Daoy (cell line): ENCODE measurements around the gene WDR36. TPM values are rescaled to one million over a fixed set of nuclear protein-coding genes. Genes with fewer than 3 reads are reported as not detected.

Experiments
- DNase-seq: peaks from one replicate; pipeline ENCODE4 v3.0.0-alpha.2; 2015; ENCODE audit warnings: low read depth
- total RNA-seq: library from RNA; depleted of rRNA; stranded (reverse); fragments of >200 nt; shearing (Covaris generic); gene quantifications from 2 replicates; pipeline ENCODE4 v1.2.3, GENCODE V29; 2014

WDR36 gene
- total RNA-seq, 1 experiment from 2014 or later, result 52.8 TPM

DNA sequence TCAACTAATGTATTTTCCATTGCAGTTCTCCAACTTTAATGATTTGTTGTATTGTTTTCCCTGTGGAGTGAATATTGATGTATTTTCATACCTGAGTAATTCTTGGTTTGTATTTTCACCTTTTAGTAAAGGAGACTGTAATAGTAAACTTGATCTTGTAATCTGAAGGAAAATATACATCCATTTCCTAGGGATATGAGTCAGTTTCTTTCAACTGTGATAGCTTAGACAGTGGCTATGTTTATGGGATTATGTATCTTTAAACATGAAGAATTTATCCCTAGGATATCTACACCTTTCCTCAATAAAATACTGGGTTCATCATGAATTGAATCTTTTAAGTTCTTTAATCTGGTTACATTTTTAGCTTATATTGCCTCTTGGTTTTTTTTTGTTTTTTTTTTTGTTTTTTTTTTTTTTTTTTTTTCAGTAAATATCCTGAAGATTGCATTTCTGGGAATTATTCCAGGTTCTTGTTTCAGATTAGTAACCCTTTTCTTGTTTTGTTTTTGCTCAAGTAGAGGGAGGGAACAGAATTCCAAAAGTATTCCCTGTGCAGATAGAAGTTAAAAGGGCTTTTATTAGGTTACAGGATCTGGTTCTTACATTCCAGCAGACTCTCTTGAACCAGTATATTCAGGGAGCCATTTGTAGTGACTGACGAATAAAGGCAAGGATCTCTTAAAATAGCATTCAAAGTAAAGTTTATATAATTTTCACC is 7.1 kb downstream of the WDR36 start:
- DNase-seq, result no peak

DNA sequence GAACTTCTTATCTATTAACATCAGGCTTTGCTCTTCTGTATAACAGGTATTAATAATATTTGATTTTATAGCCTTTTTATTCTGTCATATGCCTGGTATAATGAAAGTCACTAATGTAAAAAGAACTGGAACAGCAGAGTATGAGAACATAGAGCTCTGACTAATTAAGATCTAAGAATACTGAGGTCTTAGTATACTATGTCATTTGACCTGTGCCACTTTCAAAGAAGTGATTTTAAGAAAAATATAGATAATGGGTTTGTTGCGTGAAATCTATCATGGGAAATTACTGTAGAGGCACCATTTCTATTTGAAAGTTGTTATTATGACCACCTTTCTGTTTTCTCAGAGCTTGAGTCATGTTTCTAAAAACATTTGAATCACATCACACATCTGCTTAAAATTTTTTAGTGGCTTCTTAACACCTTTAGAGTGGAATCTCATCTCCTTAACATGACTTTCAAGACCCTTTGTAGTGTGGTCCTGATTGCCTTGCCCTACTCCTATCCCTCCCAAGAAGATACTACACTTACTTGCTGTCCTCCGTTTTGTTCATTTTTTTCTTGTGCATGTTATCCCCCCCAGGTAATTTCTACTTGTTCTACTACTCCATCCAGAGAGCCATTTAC is 14.3 kb downstream of the WDR36 start:
- DNase-seq, result no peak

DNA sequence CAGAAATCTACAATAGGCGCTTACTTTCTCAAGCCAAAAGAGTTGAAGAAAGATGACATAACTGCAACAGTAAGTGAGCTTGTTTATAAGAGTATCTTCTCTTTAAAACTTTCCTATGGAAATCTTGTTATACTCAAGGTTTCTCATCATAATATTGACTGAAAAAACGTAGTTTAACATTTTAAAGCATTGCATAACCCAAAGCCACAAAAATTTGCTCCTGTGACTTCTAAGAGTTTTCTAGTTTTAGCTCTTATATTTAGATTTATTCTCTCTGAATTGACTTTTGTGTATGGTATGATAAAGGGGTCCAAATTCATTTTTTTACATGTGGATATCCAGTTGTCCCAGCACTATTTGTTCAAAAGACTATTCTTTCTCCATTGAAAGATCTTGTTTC is 15.2 kb downstream of the WDR36 start:
- DNase-seq, result no peak

DNA sequence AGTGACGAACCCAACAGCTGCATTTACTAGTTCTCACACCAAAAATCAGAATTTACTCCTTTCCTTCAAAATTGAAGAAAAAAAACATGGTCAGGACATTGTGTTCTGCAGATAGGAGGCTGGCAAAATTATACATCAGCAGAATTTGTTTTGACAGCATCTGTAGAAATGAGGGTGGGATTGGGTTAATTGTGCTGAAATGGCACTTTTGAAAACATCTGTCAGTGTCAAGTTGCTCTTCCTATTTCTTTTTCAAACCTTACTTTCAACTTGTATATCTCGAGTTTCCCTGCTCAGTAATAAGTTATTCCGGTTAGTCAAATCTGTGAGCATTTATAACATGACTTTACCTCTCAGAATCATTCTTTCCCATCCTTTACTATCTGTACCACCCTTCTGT is 19.8 kb downstream of the WDR36 start:
- DNase-seq, result no peak

DNA sequence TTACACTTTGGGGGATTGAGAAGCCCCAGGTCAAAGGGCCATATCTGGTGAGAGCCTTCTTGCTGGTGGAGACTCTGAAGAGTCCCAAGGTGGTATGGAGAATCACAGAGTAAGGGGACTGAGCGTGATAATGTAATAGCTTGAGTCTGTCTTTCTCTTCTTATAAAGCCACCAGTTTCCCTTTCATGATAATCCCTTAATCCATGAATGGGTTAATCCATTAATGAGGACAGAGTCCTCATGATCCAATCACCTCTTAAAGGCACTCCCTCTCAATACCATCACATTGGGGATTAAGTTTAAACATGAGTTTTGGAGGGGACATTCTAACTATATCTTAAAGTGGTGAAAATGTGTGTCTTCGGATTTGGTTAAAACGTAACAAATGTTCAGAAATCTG is 21.5 kb downstream of the WDR36 start:
- DNase-seq, result no peak

DNA sequence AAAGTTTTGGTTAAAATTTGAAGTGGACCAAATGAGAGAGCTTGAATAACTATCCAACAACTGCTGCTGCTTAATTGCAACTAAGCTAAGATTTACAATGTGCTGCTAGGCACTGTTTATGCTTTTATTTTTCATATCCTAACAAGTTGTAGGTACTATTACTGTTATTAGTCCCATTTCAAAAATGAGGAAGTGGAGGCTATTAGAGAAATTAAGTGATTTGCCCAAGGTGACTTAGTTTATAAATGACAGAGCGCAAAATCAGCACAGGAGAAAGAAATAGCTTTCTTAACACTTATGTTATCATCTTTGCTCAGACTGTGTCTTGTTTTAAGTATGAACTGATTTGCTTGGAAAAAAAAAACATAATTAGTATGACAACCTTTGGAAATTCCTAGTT is 23.1 kb downstream of the WDR36 start:
- DNase-seq, result no peak

DNA sequence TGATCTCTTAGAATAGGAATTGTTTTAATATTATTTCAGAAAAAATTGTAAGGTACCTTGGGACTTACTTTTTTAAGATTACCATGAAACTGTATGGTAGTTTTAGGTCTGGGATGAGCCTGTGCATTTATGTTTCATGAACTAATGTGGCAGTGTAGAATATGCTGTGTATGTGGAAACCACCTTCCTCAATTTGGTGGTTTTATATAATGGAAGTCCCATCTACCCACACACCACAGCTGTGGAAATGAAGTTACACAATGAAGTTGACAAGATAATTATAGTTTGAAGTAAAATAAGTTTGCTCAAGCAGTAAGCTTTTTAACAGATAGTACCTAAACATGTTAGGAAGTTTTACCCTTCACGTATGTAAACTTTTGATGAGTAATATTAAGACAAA is 24.4 kb downstream of the WDR36 start:
- no peak for DNase-seq

DNA sequence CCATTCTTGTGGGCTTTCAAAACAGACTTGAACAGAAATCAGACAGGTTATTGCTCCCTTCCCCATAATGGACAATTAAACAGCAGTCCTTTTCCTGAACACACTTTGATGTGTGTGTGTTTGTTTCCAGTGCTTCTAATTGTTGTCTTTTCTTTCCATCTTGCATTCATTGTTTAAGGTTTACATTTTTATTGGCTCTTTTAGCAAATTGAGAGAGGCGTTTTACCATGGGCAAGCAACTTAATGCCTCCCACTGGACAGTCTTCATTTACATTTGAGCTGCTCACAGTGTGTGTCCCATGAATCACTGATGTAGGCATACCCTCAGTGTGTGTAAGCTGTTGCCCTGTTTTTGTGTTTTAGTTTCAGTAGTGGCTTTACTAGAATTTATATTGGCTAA is 25.0 kb downstream of the WDR36 start:
- no peak for DNase-seq

DNA sequence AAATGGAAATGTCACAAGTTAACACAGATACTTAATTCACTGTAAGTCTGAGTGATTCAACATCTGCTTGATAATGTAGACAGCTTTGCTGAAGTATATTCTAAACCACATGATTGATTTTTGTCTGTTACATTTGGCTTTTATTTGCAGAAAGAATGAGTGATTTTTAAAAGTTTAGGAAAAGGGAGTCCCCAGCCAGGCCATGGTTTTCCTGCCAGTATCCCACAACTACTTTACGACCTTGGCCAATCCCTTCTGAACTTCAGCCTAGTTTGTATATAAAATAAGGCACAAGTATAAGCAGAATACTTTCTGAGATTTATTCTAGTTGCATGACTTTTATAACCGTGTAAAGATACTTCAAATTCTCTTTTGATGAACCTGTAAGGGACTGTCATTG is 27.1 kb downstream of the WDR36 start:
- no peak for DNase-seq

DNA sequence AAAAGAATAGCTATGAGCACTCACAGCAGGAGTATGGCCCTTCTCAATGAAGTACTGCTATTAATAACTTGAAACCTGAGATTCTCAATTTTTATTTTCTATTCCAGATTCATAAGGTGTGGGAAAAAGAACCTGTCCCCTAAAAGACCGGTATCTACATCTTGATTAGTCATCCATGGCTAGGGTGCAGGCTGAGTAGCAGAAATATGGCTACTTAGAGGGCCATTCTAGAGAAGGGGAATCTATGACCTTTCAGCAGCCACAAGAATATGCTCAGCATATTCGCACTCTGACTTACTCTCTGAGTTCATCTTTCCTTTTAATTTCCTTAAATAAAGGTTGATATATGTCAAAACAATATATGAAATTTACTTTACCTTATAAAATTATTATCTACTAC is 27.7 kb downstream of the WDR36 start:
- DNase-seq, result no peak

DNA sequence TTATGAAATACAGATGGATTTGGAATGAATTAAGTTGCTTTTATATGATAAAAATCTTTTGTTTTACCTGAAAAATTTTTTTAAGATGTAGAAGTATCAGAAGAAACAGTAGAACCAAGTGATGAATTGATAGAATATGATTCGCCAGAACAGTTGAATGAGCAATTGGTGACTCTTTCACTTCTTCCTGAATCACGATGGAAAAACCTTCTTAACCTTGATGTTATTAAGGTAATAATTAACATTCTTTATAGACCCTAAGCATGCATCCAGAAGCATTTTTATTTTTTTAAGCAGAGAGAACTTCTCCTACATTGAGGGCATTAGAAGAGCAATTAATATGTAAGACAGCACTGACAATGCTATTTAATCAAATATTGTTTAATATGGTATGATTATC is 28.8 kb downstream of the WDR36 start:
- no peak for DNase-seq

DNA sequence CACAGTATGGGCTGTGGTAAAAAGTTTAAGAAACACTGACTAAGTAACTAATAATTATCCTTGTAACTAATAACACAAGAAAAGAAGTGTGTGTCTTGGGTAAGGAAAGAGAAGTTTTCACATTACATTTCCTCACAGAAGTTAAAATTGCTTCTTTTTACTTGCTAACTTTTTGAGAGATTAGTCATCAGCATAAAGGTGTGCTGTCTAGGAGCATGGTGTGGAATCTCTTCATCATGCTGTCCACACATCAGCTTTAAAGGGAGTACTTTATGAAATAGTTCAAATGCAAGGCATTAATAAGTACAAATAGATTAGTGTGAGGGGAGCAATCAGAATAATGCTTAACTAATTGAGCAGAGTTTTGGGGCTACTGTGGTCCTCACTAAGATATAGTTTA is 29.8 kb downstream of the WDR36 start:
- no peak for DNase-seq

DNA sequence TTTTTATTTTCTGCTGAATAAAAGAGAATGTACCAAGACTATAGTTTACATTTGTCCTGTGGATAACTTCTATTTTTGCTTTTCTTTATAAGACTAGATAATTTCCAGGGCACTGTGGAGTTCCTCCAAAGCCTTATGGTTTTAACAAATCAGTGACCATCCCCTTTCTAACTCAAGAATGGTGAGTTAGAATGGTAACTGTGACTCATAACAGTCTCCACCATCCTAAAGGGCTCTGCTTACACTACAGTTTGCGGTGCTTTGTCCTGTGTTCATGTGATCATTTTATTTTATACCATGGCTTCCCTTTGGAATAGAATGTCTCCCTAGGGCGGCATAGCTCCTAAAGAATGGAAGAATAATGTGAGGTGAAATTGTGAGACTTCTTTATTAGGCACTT is 30.2 kb downstream of the WDR36 start:
- no peak for DNase-seq

DNA sequence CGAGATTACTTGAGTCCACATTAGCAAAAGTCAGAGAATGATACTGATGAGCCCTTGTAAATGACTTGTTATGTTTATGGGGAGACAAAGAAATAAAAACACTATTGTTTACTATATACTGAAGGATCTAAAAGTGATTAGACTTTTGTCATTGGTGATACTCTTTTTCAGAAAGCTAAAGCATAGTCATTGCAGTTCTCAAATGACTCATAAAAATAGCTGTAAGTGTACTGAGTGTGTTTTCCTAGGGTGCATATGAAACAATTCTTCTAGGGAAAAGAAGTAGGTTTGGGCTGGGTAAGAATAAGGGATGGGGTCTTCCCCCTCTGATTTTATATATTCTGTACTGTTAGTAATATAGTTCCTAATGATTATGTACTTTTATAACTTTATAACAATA is 32.6 kb downstream of the WDR36 start:
- DNase-seq, result no peak

DNA sequence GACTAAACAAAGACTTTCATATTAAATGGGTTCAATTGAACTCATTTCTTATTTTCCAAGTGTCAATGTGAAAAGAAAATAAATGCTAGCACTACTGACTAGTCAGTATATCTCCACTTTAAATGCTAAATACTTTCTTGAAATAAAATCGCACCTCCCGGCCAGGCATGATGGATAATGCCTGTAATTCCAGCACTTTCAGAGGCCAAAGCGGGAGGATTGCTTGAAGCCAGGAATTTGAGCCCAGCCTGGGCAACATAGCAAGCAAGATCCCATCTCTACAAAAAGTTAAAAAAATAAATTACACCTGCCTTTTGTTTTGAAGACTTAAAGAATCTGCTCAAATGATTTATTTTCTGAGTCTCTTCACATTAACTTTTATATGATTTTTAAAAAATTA is 34.7 kb downstream of the WDR36 start:
- DNase-seq, result no peak

DNA sequence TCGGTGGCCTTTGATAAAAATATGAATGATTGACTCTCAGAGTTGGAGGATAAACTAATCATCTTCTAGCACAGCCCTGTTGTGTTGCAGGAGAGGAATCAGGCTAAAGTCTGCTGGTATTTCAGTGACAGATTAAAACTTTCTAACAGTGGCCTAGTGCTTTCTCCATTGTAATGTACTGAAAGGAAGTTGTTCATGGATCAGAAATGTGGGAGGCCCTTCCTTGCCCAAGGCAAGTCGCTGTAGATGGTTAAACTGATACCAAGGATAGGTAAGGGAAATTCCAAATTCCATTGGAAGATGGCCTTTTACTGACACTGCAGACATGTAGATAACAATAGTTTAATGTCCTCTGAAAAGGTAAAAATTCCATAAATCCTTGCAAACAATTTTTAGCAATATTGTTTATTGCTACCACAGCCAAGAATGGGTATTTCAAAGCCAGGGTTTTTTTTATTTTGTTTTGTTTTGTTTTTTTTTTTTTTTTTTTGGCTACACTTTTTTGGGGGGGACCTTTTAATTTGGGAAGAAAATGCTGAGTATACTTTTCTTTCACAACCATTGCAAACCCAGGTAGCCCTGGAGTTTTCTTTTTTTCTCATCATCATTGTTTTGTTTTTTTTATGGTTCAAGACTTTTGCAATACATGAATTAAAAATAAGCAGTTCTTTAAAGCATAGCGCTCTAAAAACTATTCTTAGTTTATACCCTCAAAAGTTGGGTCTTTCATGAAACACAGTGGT is 35.5 kb downstream of the WDR36 start:
- DNase-seq, result no peak

DNA sequence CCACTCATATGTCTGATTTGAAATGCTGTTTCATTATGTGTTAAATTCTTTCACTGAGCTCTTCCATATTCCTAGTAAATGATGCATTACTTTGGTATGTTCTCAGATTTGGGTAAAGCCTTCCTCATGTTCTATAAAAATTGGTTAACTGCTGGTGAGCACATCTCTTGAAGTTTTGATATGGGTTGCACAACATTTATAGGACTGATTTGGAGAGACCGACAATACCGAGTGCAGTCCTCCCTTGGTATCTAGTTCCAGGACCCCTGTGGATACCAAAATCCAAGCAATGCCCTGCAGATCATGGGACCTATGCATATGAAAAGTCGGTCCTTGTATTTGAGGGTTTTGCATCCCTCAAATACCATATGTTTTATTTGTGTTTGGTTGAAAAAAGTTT is 37.8 kb downstream of the WDR36 start:
- DNase-seq, result no peak

DNA sequence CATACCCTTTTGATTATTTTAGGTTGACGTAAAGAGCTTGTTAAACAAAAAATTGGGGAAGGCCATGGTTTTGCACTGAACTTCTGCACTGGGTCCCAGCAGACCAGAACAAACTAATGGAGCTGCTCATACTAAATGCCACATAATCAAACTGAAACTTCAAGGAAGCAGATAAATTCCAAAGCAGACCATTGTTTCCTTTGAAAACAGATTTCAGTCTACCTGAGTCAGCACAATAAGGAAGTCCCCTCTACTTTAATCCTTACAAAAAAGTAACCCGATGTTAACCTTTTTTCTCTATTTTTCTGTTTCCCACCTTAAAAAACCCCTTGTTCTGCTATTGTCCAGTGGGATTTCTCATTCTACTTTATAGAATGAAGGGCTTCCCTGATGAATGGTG is 39.2 kb downstream of the WDR36 start:
- DNase-seq, result no peak

DNA sequence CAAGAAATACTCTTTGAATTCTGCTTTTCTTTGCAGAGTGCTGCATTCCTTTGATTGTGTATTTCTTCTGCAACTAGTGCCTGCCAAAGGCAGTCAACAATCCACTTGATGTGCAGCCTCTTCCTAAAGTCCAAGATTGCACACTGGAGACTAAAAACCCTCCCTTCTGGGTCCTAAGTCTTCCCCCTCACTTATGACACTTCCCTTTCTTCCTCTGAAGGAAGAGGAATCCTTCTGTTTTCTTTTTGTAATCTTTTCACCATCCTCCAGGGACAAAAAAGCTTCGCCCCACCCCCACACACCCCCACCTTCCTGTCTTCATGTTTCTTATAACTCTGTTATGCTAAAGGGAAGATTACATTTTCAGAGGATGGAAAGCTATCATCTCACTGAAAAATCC is 39.9 kb downstream of the WDR36 start:
- no peak for DNase-seq

DNA sequence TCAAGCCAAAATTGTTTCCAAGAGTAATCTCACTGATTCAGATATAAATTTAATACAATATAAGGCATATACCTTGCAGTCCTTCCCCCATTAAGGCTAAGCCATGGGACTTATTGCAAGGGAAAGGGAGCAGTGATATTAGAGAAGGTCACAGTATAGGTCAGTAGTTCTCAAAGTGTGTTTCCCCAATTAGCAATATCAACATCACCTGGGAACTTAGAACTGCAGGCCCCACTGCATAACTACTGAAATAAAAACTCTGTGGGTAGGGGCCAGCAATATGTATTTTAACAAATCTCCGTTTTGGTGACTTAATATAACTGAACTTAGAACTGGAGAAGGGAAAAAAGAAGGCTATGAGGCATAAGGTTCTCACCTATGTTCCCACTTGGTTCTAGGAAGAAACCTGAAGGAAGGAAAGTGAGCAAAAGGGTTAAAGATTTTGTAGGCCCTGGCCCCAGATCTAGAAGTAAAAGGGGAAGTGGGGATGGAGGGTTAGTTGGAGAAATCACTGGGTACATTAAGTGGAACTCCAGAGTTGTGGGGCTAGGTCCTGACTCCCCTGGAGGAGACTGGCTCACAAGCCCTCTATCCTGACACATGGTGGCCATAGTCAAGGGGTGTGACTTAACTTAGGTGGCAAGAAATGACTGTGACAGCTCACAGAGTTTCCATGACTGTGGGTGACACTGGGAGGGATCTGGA is 40.7 kb downstream of the WDR36 start:
- DNase-seq, result no peak

DNA sequence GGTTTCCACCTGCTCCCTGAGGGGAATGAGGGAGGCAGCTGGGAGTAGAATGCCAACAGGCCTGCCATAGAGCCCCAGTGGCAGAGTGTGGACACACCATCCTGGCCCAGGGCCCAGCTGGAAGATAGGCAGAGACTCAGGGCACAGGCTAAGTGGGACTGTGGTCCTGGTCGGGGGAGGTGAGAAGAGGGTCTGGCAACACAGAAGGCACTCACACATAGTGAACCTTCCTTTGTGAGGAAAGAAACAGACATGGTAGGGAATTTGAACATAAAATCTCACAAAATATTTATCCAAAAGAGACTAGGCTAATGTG is 41.2 kb downstream of the WDR36 start:
- DNase-seq, result no peak

DNA sequence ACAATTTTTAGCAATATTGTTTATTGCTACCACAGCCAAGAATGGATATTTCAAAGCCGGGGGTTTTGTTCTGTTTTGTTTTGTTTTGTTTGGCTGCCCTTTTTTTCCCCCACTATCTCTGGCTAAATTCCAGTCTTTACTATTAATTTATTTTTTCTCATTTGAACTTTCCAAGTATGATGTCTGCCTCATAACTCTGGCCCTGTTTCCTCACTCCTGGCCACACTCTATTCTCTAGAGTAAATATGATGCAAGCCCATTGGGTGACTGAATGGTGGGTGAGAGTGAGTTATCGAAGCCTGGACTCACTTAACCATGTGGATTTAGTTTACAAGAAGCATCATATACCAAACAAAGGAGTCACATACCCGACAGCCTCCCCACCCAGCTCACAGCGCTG is 41.9 kb downstream of the WDR36 start:
- DNase-seq, result no peak

DNA sequence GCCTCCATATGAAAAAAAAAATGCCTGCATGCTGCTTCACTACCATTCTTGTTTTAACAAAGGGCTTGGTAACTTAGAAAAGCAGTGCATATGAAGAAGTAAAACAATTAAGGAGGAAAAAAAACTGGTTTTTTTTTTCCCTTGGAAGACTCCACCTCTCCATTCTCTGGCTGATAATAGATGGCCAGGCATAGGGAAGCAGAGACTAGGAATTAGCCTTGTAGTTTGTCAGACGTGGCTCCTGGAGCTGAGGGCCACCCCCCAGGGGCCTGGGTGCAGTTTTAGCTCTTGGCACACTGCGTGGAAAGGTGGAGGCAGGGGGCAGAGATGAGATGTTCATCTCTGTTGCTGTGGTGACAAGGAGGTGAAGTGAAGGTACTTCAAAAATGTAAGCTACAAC is 42.7 kb downstream of the WDR36 start:
- no peak for DNase-seq
